Muscle layer of duodenum (tissue), 2 donors: ENCODE measurements around the gene GET4.
A peak's percentile ranks its signal among the peaks of the same experiment; 100 is the strongest.
"Not testable (repeated sequence)": the region's sequence is repeated elsewhere in the genome, so short reads cannot be mapped to it uniquely, and the experiment has no call there.

Source experiments
- H3K27ac ChIP-seq: one replicate; pipeline ENCODE4 v1.7.0; 2013; ENCODE audit warnings: mild to moderate bottlenecking, low read length
- H3K27me3 ChIP-seq: one replicate; pipeline ENCODE4 v1.7.0; 2013; ENCODE audit warnings: low read depth, mild to moderate bottlenecking, control low read depth, low read length
- H3K36me3 ChIP-seq, 2 donors: one replicate each; pipeline ENCODE4 v1.7.0; 2013; ENCODE audit warnings: low read length in 2 of 2, control low read depth in 1 of 2, mild to moderate bottlenecking in 1 of 2; ENCODE audit not compliant: insufficient read depth in 2 of 2, control insufficient read depth in 1 of 2
- H3K4me1 ChIP-seq, 2 donors: one replicate each; pipeline ENCODE4 v1.7.0; 2013; ENCODE audit warnings: low read length in 2 of 2, mild to moderate bottlenecking in 2 of 2, control low read depth in 1 of 2, moderate library complexity in 1 of 2; ENCODE audit not compliant: insufficient read depth in 2 of 2, control insufficient read depth in 1 of 2
- H3K4me3 ChIP-seq, 2 donors: one replicate each; pipeline ENCODE4 v1.7.0; 2013; ENCODE audit warnings: low read length in 2 of 2, low read depth in 1 of 2, mild to moderate bottlenecking in 1 of 2
- H3K9me3 ChIP-seq, 2 donors: one replicate each; pipeline ENCODE4 v1.7.0; 2013; ENCODE audit warnings: low read length in 2 of 2, control low read depth in 1 of 2, mild to moderate bottlenecking in 1 of 2; ENCODE audit not compliant: control insufficient read depth in 1 of 2
- donor health status: healthy.

The GET4 gene

GRCh38 chr7:872685-873084 is 3.7 kb upstream of the GET4 start:
- not testable (repeated sequence) for H3K27ac ChIP-seq, H3K27me3 ChIP-seq, H3K4me3 ChIP-seq, H3K9me3 ChIP-seq
- peaks cover 7 to 25% of the 10 kb centered on the region in 2 donors for H3K4me1 ChIP-seq
- H3K36me3 ChIP-seq, result peaks cover 21 to 32% of the 10 kb centered on the region in 2 donors

DNA sequence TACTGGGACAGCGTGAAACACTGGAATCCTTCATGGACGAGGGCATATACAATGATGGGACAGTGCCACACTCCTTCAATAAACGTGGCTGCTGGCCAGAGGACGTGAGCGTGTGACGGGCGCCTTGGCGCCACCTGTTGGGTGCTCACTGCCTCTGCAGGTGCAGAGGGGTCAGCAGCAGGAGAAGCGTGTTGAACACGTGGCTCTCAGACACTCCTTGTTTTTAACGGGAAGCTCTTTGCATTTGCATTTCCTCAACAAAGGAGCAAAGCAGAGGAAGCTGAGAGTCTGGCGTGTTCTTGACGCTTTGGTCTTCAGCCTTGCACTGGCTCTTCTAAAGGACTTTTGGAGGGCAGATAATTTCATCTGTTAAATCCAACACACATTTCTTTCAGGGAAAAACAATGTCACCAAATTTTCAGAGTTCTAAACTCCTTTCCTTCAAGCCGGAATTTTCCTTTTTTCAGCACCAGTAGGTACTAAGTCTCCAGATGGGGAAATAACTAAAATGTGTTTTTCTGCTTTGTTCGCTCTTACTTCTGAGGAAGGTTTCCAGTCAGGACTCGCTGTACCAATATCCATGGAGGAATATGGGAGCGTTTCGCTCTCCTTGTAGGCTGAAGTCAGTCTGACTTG is 2.9 kb upstream of the GET4 start:
- Histone ChIP-seq H3K9me3 (no peaks in the 10 kb centered on the region), H3K4me3 (peak overlapping the region in 1 of 2 donors; percentile 12), H3K36me3 (peaks cover 16 to 26% of the 10 kb centered on the region in 2 donors), H3K27me3 (no peaks in the 10 kb centered on the region), H3K27ac (peak overlapping the region; percentile 70), H3K4me1 (peaks cover 7 to 26% of the 10 kb centered on the region in 2 donors)

GRCh38 chr7:874031-874749 is 2.2 kb upstream of the GET4 start:
- peaks cover 15 to 22% of the 10 kb centered on the region in 2 donors for H3K36me3 ChIP-seq
- no peaks in the 10 kb centered on the region for H3K27me3 ChIP-seq
- no peaks in the 10 kb centered on the region for H3K9me3 ChIP-seq
- H3K27ac ChIP-seq, result peak overlapping the region; percentile 70
- H3K4me3 ChIP-seq, result peak overlapping the region in 1 of 2 donors; percentile 12
- peaks cover 7 to 33% of the 10 kb centered on the region in 2 donors for H3K4me1 ChIP-seq

DNA sequence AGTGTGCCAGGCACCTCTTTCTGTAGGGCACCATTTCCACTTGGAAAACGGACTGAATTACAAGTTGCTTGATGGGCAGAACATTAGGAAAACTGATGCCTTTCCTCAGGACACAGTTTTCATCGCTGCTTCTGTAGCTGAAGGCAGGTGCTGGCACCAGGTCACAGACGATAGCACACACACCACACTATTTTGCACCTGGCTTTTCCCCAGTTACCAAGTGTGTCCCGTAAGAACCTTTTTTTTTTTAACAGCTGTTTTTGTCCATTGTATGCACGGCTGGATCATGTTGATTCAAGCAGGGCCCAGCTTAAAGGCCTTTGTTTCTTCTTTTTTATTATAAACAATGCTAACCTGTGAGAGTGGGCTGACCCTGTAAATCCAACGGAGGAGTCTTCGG is 1.3 kb upstream of the GET4 start:
- Histone ChIP-seq H3K4me3 (no peak overlapping the region), H3K9me3 (no peaks in the 10 kb centered on the region), H3K4me1 (peaks cover 7 to 39% of the 10 kb centered on the region in 2 donors), H3K36me3 (peaks cover 11 to 14% of the 10 kb centered on the region in 2 donors), H3K27ac (peak overlapping the region; percentile 23), H3K27me3 (no peaks in the 10 kb centered on the region)

DNA sequence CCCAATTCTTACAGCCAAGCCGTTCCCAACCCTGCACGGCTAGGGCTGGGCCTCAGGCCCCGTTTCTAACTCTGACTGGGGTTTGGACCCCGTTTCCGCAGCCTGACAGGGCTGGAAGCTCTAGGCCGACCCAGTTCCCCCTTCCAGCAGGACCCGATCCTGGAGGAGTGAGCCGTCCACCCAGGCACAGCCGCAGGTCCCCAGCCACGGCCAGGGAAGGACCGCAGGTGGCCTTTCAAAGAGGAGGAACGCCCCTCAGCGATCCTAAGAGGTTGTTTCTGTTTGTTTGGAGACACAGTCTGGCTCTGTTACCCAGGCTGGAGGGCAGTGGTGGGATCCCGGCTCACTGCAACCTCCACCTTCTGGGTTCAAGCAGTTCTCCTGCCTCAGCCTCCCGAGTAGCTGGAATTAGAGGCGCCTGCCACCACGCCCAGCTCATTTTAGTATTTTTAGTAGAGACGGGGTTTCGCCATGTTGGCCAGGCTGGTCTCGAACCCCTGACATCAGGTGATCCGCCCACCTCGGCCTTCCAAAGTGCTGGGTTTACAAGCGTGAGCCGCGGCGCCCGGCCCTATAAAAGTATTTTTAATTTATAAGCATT is 778 bp upstream of the GET4 start:
- Histone ChIP-seq H3K27me3 (no peaks in the 10 kb centered on the region), H3K36me3 (peaks cover 11% of the 10 kb centered on the region in 2 donors), H3K9me3 (no peaks in the 10 kb centered on the region), H3K4me3 (peak overlapping the region in 1 of 2 donors; percentile 43), H3K27ac (no peak overlapping the region), H3K4me1 (peaks cover 7 to 41% of the 10 kb centered on the region in 2 donors)

- Histone ChIP-seq H3K36me3 (peaks cover 6% of the 10 kb centered on the region in 2 donors), H3K4me1 (peaks cover 7 to 51% of the 10 kb centered on the region in 2 donors), H3K27ac (no peak overlapping the region), H3K9me3 (no peaks in the 10 kb centered on the region), H3K4me3 (peak overlapping the region; percentile 69 to 93), H3K27me3 (no peaks in the 10 kb centered on the region)
Measured at GRCh38 chr7:876972-877311, 588 bp downstream of the GET4 start.

- no peaks in the 10 kb centered on the region for H3K9me3 ChIP-seq
- no peaks in the 10 kb centered on the region for H3K36me3 ChIP-seq
- H3K27me3 ChIP-seq, result no peaks in the 10 kb centered on the region
- H3K4me3 ChIP-seq, result peak overlapping the region; percentile 69 to 93
- H3K4me1 ChIP-seq, result peaks cover 7 to 52% of the 10 kb centered on the region in 2 donors
- H3K27ac ChIP-seq, result no peak overlapping the region
Measured at GRCh38 chr7:877312-878232, 1.2 kb downstream of the GET4 start.

GRCh38 chr7:879093-879492 is 2.7 kb downstream of the GET4 start:
- Histone ChIP-seq H3K36me3 (no peaks in the 10 kb centered on the region), H3K27ac (no peak overlapping the region), H3K4me1 (peaks cover 0 to 55% of the 10 kb centered on the region in 2 donors), H3K4me3 (no peak overlapping the region), H3K27me3 (no peaks in the 10 kb centered on the region), H3K9me3 (no peaks in the 10 kb centered on the region)

GRCh38 chr7:879706-880105 is 3.4 kb downstream of the GET4 start:
- H3K4me1 ChIP-seq, result peaks cover 0 to 56% of the 10 kb centered on the region in 2 donors
- no peak overlapping the region for H3K4me3 ChIP-seq
- H3K27me3 ChIP-seq, result no peaks in the 10 kb centered on the region
- no peaks in the 10 kb centered on the region for H3K9me3 ChIP-seq
- no peaks in the 10 kb centered on the region for H3K36me3 ChIP-seq
- no peak overlapping the region for H3K27ac ChIP-seq

- peaks cover 0 to 56% of the 10 kb centered on the region in 2 donors for H3K4me1 ChIP-seq
Measured at GRCh38 chr7:880450-880849, 4.1 kb downstream of the GET4 start.

More at GRCh38 chr7:880450-880849, 4.1 kb downstream of the GET4 start:
- no peaks in the 10 kb centered on the region for H3K9me3 ChIP-seq
- H3K4me3 ChIP-seq, result no peak overlapping the region
- no peaks in the 10 kb centered on the region for H3K36me3 ChIP-seq
- no peaks in the 10 kb centered on the region for H3K27me3 ChIP-seq
- H3K27ac ChIP-seq, result no peak overlapping the region
